Esophagus squamous epithelium (tissue), 5 donors: ENCODE data around the gene GPR137C. TPM values are rescaled to one million over a fixed set of nuclear protein-coding genes. Genes with fewer than 3 reads are reported as not detected.

Experiments used
- DNase-seq: peaks from one replicate; lab custom pipeline; 2025; lab: John Stamatoyannopoulos, UW
- H3K27ac ChIP-seq, 4 donors: fragments of 200-600 bp; sonication (generic); one replicate each; pipeline ENCODE4 v1.5.1; 2016 to 2019; ENCODE audit warnings: mild to moderate bottlenecking in 1 of 4
- H3K27me3 ChIP-seq, 4 donors: fragments of 200-600 bp; sonication (generic); 1 replicate in 3 of 4; 2 replicates in 1 of 4; pipeline versions ENCODE4 v1.5.1 to v1.6.0; 2017 to 2021; ENCODE audit warnings: antibody characterized with exemption in 1 of 4
- H3K36me3 ChIP-seq, 3 donors: fragments of 200-600 bp; sonication (generic); one replicate each; pipeline ENCODE4 v1.5.1; 2016 to 2019
- H3K4me1 ChIP-seq, 3 donors: fragments of 200-600 bp; sonication (generic); one replicate each; pipeline ENCODE4 v1.5.1; 2017 to 2019
- H3K4me3 ChIP-seq, 4 donors: fragments of 200-600 bp; sonication (generic); 1 replicate in 3 of 4; 2 replicates in 1 of 4; pipeline ENCODE4 v1.5.1; 2016 to 2019; ENCODE audit warnings: mild to moderate bottlenecking in 2 of 4, moderate library complexity in 1 of 4
- H3K9me3 ChIP-seq, 3 donors: fragments of 200-600 bp; sonication (generic); one replicate each; pipeline ENCODE4 v1.5.1; 2016 to 2019
- CTCF ChIP-seq, 6 experiments: fragments of 450-650 bp in 4 of 6; fragments of 200-600 bp in 2 of 6; sonication (generic) in 2 of 6; IDR thresholded peaks; one replicate each; pipeline ENCODE4 v1.5.1; 2016 to 2019; ENCODE audit warnings: antibody characterized with exemption in 6 of 6, mild to moderate bottlenecking in 4 of 6, moderate library complexity in 4 of 6
- POLR2A ChIP-seq, 4 donors: fragments of 450-650 bp; IDR thresholded peaks; one replicate each; pipeline ENCODE4 v1.6.1; 2017; ENCODE audit warnings: antibody characterized with exemption in 4 of 4, mild to moderate bottlenecking in 4 of 4, moderate library complexity in 3 of 4
- WGBS, 2 donors: methylation state at CpG; one replicate each; pipeline ENCODE4 v1.1.5; 2018; 5-methylcytosine and 5-hydroxymethylcytosine counted together
- intact Hi-C: fragments of 100-400 bp; cut with DNase I; formaldehyde crosslinking; loops from one replicate; pipeline ENCODE4 v1.15.0; 2022
- total RNA-seq, 4 donors: library from RNA; depleted of rRNA; stranded (reverse); fragments of >200 nt; gene quantifications; one replicate each; pipeline ENCODE4 v1.1.0, GENCODE V29; 2016
- donor health status: DM: yes; HTN: yes; CAD: no.

The GPR137C gene
- total RNA-seq, 4 donors from 2014 or later, result 0.21 to 0.95 (median 0.35) TPM

- TF ChIP-seq CTCF (IDR thresholded peaks at IDR 0.05), result no peak
- TF ChIP-seq POLR2A (IDR thresholded peaks at IDR 0.05), result no peak
- intact Hi-C loops, result loop anchor here (10.0 kb wide), 1 partner anchor 144 kb away; the partner anchor contains the start of gene ERO1A
- Histone ChIP-seq H3K4me1 (peaks cover 6 to 34% (median 15%) of the 10 kb centered on the region in 3 donors), H3K27ac (peak overlapping the region in 2 of 4 donors; percentile 93 to 95), H3K36me3 (no peaks in the 10 kb centered on the region), H3K4me3 (peak overlapping the region; percentile 59 to 98 (median 82)), H3K27me3 (no peaks in the 10 kb centered on the region), H3K9me3 (no peaks in the 10 kb centered on the region)
- DNase-seq, result no peak
- WGBS, 2 donors, result 35 to 42% methylated on average over 5 to 6 of the region's 6 CpGs
Observed at GRCh38 chr14:52551205-52551604, 1.4 kb upstream of the GPR137C start.

DNA sequence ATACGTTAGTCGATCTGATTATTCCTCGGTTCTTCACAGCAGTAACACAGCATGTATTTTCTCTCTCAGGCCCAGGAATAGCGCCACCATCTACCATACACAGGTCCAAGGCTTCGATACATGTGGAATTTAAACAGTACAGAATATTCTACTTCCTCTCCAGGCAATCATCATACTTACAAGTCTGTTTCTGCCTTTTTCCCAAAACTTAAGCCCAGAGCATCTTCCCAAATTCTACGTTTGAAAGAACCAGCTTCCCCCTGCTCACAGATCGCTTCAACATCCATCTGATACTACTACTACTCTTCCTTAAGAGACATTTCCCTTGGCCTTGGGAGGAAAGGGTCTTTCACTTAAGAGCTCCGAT is 957 bp upstream of the GPR137C start:
- peak overlapping the region; percentile 87 to 96 (median 94) for H3K27ac ChIP-seq
- peak; percentile 1 for DNase-seq
- H3K4me1 ChIP-seq, result peaks cover 6 to 34% (median 15%) of the 10 kb centered on the region in 3 donors
- TF ChIP-seq POLR2A (IDR thresholded peaks at IDR 0.05) (no peak), CTCF (IDR thresholded peaks at IDR 0.05) (no peak)
- intact Hi-C loops, result loop anchor here (10.0 kb wide), 1 partner anchor 143 kb away; the partner anchor contains the start of gene ERO1A
- 0 to 1% methylated on average over 7 to 8 of the region's 8 CpGs for WGBS, 2 donors
- no peaks in the 10 kb centered on the region for H3K9me3 ChIP-seq
- no peaks in the 10 kb centered on the region for H3K36me3 ChIP-seq
- no peaks in the 10 kb centered on the region for H3K27me3 ChIP-seq
- peak overlapping the region; percentile 59 to 98 (median 82) for H3K4me3 ChIP-seq

- TF ChIP-seq CTCF (IDR thresholded peaks at IDR 0.05) (no peak), POLR2A (IDR thresholded peaks at IDR 0.05) (no peak)
- Histone ChIP-seq H3K27me3 (no peaks in the 10 kb centered on the region), H3K4me1 (peaks cover 6 to 34% (median 15%) of the 10 kb centered on the region in 3 donors), H3K36me3 (no peaks in the 10 kb centered on the region), H3K27ac (peak overlapping the region; percentile 81 to 94 (median 92)), H3K9me3 (no peaks in the 10 kb centered on the region), H3K4me3 (peak overlapping the region; percentile 70 to 98 (median 82))
- no peak for DNase-seq
- WGBS, 2 donors, result 0% methylated on average over 8 to 18 of the region's 69 CpGs
- intact Hi-C loops, result loop anchor here (10.0 kb wide), 1 partner anchor 142 kb away; the partner anchor contains the start of gene ERO1A
Observed at GRCh38 chr14:52553002-52553670, 500 bp downstream of the GPR137C start.

DNA sequence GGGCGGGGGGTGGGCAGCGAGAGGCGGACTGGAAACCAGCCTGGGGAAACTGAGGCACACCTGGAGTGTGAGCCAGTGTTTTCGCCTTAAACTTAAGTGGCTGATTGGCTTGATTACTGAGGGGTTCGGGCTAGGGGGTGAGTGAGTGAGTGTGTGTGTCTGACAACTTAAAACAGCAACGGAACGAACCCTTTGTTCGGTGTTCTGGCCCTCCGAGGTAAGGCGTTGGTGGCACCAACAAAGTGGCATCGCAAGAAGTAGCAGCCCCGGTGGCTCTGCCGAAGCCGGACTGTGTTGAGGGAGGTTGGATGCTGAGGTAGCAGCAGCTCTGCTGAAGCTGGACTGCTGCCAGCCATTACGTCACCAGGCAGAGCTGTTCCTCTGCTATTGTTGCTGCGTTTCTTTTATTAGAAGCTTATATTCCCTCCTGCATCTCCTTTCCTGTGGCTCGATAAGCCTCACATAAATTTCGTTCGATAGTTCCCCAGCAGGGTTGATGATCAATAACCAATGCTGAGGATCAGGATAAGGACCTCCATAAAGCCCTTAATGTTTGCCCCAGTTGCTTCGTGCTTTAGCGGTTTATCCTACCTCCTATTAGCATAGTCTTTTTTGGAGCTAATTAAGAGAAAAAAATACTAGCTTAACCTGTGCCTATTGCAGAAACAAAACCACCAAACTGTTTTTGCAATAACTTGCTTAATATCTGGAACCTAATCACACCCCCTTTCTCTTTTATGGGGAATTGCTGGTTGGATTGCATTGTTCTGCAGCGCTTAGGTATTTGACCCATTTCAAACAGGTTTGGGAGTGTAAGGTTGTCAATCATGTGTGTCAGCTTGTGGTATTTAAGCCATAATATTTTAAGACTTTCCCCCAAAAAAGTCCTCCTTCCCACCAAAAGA is 1.3 kb downstream of the GPR137C start:
- peak overlapping the region; percentile 81 to 94 (median 92) for H3K27ac ChIP-seq
- 6 to 8% methylated on average over 15 to 16 of the region's 22 CpGs for WGBS, 2 donors
- H3K4me3 ChIP-seq, result peak overlapping the region; percentile 70 to 98 (median 82)
- H3K4me1 ChIP-seq, result peaks cover 6 to 34% (median 15%) of the 10 kb centered on the region in 3 donors
- TF ChIP-seq POLR2A (IDR thresholded peaks at IDR 0.05) (peak in 1 of 4 donors; percentile 42), CTCF (IDR thresholded peaks at IDR 0.05) (peak in 1 of 6 experiments; percentile 4)
- H3K27me3 ChIP-seq, result no peaks in the 10 kb centered on the region
- H3K36me3 ChIP-seq, result no peaks in the 10 kb centered on the region
- peak; percentile 5 for DNase-seq
- intact Hi-C loops, result loop anchor here (10.0 kb wide), 1 partner anchor 141 kb away; the partner anchor contains the start of gene ERO1A
- no peaks in the 10 kb centered on the region for H3K9me3 ChIP-seq
